GM21737 (cell line): ENCODE results near the gene H6PD.

Source experiments
- ATAC-seq: cut with Tn5 transposase; IDR thresholded peaks from one replicate; pipeline ENCODE4 v1.9.1; 2021; ENCODE audit warnings: mild to moderate bottlenecking, moderate library complexity; ENCODE audit not compliant: unreplicated experiment

The H6PD gene

GRCh38 chr1:9207086-9207485 lies 27.5 kb upstream of the H6PD start:
- no peak for ATAC-seq

GRCh38 chr1:9207715-9208114 lies 26.9 kb upstream of the H6PD start:
- no peak for ATAC-seq

DNA sequence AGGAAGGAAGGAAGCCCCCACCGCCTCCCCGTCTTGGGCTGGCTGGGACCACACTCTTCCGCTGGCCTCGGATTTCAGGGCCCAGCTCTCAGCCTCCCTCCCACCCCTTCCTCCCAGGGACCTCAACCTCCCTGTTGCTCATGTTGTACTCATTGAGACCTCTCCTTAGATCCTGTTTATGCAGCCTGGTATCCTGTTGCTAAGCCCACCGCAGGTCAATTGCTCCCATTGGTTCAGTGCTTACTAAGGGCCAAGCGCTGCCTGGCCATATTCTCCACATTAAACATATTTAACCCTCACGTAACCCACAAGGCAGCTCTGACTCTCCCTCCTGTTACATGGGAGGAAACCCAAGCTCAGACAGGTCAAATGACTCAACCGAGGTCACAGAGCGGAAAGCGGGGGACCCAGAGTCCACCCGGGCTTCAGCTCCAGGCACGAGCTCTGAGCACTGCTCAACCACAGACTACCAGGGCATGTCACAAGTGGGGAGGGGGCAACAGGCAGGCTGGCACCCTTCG lies 23.2 kb upstream of the H6PD start:
- ATAC-seq = no peak

DNA sequence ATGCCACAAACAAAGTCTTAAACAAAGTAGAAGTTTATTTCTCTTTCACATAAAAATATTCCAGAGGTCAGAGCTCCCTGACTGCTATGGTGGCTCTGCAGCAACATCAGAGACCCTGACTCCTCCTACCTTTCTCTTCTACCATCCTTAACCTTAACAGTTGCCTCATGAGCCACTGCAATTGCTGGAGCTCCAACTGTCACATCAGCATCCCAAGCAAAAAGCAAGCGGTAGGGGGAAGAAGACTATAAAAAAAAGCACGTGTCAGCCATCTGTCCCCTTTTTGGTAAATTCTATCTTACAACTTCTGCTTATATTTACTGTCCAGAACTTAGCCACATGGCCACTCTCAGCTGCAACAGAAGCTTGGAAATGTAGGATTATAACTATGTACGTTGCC lies 21.8 kb upstream of the H6PD start:
- no peak for ATAC-seq

DNA sequence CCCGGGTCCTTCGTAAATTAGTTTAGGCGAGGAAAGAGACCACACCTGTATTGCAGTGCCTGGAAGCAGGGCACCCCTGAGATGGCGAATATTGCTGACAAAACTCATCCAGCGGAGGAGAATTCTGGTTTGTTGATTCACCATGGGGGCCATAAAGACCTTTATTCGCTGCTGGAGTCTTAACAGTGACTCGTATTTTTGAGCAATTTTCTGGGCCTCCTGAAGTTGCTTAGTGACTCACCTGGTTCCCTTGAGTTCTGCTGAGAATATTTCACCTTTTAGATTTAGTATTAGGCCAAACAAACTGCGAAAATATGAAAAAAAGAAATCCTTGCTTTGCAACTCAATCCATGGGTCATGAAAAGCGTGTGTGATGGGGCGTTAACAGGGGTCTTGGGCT lies 20.6 kb upstream of the H6PD start:
- ATAC-seq = no peak

- ATAC-seq = no peak
Measured at GRCh38 chr1:9218917-9219316, 15.7 kb upstream of the H6PD start.

- no peak for ATAC-seq
Measured at GRCh38 chr1:9222846-9223625, 11.5 kb upstream of the H6PD start.

- ATAC-seq = no peak
Measured at GRCh38 chr1:9224664-9225410, 9.7 kb upstream of the H6PD start.

- ATAC-seq = no peak
Measured at GRCh38 chr1:9225411-9225785, 9.2 kb upstream of the H6PD start.

DNA sequence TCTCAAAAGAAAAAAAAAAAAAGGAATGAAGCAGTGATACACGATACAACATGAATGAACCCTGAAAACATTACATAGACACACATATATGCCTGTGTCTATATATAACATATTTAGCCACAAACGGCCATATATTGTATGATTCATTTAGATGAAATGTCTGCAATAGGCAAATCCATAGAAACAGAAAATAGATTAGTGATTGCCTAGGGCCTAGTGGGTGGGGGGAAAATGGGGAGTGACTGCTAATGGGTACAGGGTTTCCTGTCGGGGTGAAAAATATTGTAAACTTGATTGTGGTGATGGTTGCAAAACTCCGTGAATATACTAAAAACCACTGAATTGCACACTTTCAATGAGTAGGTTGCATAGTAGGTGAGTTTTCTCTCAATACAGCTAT lies 6.0 kb upstream of the H6PD start:
- no peak for ATAC-seq

DNA sequence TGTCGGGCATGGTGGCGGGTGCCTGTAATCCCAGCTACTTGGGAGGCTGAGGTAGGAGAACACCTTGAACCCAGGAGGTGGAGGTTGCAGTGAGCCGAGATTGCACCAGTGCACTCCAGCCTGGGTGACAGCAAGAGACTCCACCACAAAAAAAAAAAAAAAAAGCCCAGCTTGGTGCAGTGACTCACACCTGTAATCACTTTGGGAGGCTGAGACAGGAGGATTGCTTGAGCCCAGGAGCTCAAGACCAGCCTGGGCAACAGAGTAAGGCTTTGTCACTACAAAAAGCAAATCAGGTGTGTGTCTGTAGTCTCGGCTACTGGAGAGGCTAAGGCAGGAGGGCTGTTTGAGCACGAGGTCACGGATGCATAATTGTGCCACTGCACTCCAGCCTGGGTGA lies 5.0 kb upstream of the H6PD start:
- no peak for ATAC-seq

- no peak for ATAC-seq
Measured at GRCh38 chr1:9230869-9231533, 3.6 kb upstream of the H6PD start.

DNA sequence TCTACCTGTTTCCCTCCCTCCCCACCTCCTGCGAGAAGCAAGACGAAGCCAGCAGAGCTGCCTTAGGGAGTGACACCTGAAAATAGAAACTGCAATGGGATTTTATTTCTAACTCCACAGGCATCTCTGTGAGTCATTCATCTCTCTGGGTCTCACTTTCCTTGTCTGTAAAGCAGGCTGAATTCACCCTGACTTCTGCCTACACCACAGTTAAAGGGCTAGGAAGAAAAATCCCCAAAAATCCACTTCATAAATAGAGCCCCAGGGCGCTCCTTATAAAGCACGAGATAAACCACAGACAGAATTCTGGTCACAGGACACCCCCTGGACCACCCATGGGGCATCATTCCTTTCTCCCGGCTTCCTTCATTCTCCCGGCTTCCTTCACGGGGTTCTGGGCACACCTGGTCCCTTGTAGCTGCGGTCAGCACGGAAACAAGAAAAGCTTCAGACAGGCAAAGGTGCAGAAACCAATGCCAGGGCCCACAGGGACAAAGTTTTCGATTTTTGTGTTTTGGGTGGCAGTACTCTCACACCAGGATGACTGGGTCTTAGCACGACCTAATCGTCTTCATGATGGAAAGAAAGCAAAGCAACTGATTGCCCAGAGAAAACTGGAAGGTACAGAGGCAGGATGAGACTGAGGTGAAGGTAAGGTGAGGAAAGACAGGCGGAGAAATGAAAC lies 2.8 kb upstream of the H6PD start:
- ATAC-seq = no peak

GRCh38 chr1:9233241-9233941 lies 1.2 kb upstream of the H6PD start:
- no peak for ATAC-seq

DNA sequence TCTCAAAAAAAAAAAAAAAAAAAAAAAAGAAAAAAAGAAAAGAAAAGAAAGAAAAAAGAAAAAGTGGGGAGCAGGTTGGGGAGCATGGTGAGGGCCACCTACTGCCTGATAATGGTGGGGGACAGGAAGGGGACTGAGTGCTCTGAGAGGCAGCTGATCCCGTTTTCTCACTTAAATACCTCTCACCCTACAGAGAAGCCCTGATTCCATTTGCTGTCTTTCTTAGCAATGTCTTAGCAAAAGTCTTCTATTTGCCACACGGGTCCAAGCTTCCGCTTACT lies 692 bp upstream of the H6PD start:
- no peak for ATAC-seq

GRCh38 chr1:9235096-9235459 lies 504 bp downstream of the H6PD start:
- peak; percentile 25 for ATAC-seq

DNA sequence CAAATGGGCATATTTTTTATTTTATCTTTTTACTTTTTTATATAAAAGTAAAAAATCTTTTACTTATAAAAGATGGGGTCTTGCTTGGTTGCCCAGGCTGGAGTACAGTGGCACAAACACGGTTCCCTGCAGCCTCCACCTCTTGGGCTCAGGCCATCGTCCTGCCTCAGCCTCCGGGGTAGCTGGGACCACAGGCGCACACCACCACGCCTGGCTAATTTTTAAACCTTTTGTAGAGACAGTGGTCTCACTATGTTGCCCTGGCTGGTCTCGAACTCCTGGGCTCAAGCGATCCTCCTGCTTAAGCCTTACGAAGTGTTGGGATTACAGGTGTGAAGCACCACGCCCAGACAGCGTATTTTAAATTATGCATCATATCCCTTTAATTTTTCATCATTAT lies 986 bp downstream of the H6PD start:
- no peak for ATAC-seq

DNA sequence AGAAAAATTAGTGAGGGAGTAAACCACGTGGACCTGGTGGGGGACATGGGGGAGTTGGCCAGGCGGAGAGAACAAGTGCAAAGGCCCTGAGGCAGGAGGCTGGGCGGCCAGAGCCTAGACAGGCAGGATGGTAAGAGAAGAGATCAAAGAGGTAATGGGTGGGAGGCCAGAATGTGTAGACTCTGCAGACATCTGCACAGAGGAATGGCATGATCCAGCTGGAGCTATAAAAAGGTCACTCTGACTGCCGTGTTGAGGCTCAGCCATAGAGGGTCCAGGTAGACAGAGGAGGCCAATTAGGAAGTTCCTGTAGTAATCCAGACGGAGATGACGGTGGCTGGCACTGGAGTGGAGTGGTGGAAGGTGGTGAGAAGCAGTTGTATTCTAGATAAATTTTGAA lies 3.6 kb downstream of the H6PD start:
- ATAC-seq = no peak

DNA sequence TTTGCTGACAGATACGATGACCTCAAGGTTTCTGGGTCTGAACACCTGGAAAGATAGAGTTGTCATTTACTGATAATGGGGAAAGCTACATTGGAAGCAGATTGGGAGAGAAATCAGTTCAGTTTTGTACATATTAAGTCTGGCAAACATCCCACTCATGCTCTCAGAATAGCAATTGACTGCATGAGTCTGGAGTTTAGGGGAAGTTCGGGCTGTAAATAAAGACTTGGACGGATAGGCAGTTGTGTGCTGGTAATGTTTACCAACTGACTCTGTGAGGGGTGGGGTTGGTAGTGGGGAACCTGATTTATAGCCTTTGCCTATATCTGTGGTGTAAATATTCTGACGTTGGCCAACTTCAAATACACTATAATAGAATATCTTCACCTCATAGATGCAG lies 4.0 kb downstream of the H6PD start:
- ATAC-seq = no peak

DNA sequence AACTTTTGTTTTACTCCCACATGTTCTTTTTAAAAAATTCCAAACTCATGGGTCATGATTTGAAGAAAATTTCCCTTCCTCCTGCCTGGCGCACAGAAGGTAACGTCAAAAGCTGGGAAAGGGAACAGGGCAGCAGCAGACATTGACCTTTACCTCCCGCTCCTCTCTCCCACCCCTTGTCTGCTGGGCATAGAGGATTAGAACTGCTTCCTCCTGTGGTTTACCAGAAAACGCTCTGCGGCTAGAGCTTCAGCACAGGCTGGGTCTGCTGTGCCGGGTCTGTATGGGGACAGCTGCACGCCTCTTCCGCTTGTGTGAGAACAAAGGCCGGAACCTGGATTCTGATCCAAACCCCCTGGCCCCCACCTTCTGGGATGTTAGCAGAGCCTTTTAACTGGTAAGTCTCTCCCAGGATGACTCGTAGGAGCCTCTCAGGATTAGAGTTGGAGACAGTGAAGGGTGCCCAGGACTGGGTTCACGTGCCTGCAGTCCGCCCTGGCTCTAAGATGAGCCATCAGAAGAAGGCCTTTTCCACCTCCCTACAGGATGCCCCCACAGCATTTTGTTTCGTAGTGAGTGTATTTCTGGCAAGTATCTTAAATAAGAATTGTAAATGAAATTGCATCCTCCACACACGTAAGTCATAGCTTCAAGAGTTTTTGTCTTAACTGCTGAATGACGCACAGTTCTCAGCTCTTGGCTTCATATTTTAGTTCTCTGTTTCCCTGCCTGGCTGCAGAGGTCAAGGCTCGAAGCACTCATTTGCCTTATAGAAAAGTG lies 5.2 kb downstream of the H6PD start:
- ATAC-seq = no peak
